K562 (cell line): ENCODE results near the gene SLC34A1. TPM values are rescaled to one million over a fixed set of nuclear protein-coding genes. Genes with fewer than 3 reads are reported as not detected.
A peak's percentile ranks its signal among the peaks of the same experiment; 100 is the strongest.

Source experiments
- ASH1L ChIP-seq: fragments of 450-650 bp; IDR thresholded peaks from 2 replicates; pipeline ENCODE4 v1.6.1; 2018; ENCODE audit warnings: borderline replicate concordance, mild to moderate bottlenecking, low read depth; ENCODE audit not compliant: partially characterized antibody
- ATF1 ChIP-seq, 2 experiments: fragments of 450-650 bp in 1 of 2; IDR thresholded peaks; 2 replicates each; pipeline ENCODE4 v1.6.1; 2016; ENCODE audit warnings: missing compliant biosample characterization in 1 of 2, missing genetic modification characterization in 1 of 2
- ATF4 ChIP-seq: fragments of 450-650 bp; formaldehyde crosslinking; IDR thresholded peaks from 2 replicates; pipeline ENCODE4 v1.4.0; 2022; ENCODE audit warnings: mild to moderate bottlenecking, moderate library complexity
- BDP1 ChIP-seq: IDR thresholded peaks from 3 replicates; pipeline ENCODE4 v1.6.1; 2011; ENCODE audit not compliant: insufficient read length, insufficient read depth
- EP300 ChIP-seq: IDR thresholded peaks from 2 replicates; pipeline ENCODE4 v1.6.1; 2012; ENCODE audit warnings: low read length, improper control_type of control experiment
- FOXP4 ChIP-seq: sonication (generic); formaldehyde crosslinking; IDR thresholded peaks from 2 replicates; pipeline ENCODE4 v1.8.0; 2022; ENCODE audit warnings: mild to moderate bottlenecking, missing genetic modification reagents, borderline replicate concordance
- ILK ChIP-seq: fragments of 450-650 bp; IDR thresholded peaks from 2 replicates; pipeline ENCODE4 v1.6.1; 2016; ENCODE audit warnings: missing genetic modification characterization, low read depth, mild to moderate bottlenecking, missing compliant biosample characterization, moderate library complexity, borderline replicate concordance
- MBD2 ChIP-seq: sonication (generic); IDR thresholded peaks from 2 replicates; pipeline ENCODE4 v1.6.1; 2016; ENCODE audit warnings: low read depth, borderline replicate concordance
- NCOA4 ChIP-seq: fragments of 450-650 bp; IDR thresholded peaks from 2 replicates; pipeline ENCODE4 v1.6.1; 2018; ENCODE audit warnings: mild to moderate bottlenecking; ENCODE audit not compliant: partially characterized antibody
- NFATC3 ChIP-seq: fragments of 450-650 bp; IDR thresholded peaks from 2 replicates; pipeline ENCODE4 v1.6.1; 2017; ENCODE audit warnings: mild to moderate bottlenecking
- NR2C1 ChIP-seq, 2 experiments: fragments of 450-650 bp; IDR thresholded peaks; 2 replicates each; pipeline ENCODE4 v1.6.1; 2017; ENCODE audit warnings: mild to moderate bottlenecking in 2 of 2, antibody characterized with exemption in 1 of 2, inconsistent platforms in 1 of 2, missing compliant biosample characterization in 1 of 2, missing genetic modification characterization in 1 of 2
- PML ChIP-seq: IDR thresholded peaks from 2 replicates; pipeline ENCODE4 v1.6.1; 2012; ENCODE audit warnings: low read length, inconsistent platforms
- RB1 ChIP-seq: fragments of 450-650 bp; IDR thresholded peaks from 2 replicates; pipeline ENCODE4 v1.6.1; 2017; ENCODE audit warnings: low read depth, mild to moderate bottlenecking
- RBFOX2 ChIP-seq: fragments of 200-400 bp; formaldehyde crosslinking; IDR thresholded peaks from 2 replicates; pipeline ENCODE4 v1.6.1; 2017; ENCODE audit warnings: low read depth, mild to moderate bottlenecking, low read length, moderate library complexity
- SIN3A ChIP-seq, 2 experiments: fragments of 150-350 bp in 1 of 2; IDR thresholded peaks; 2 replicates each; pipeline ENCODE4 v1.6.1; 2011 to 2016; ENCODE audit warnings: borderline replicate concordance in 2 of 2, low read depth in 2 of 2, low read length in 2 of 2, mild to moderate bottlenecking in 2 of 2, moderate library complexity in 2 of 2; ENCODE audit not compliant: control insufficient read depth in 1 of 2
- SRSF3 ChIP-seq: fragments of 200-400 bp; formaldehyde crosslinking; IDR thresholded peaks from 2 replicates; pipeline ENCODE4 v1.6.1; 2016; ENCODE audit warnings: mild to moderate bottlenecking, low read length, moderate library complexity; ENCODE audit not compliant: insufficient read depth
- SUPT5H ChIP-seq: fragments of 450-650 bp; IDR thresholded peaks from 2 replicates; pipeline ENCODE4 v1.6.1; 2016
- TFAP4 ChIP-seq: sonication (generic); formaldehyde crosslinking; IDR thresholded peaks from 2 replicates; pipeline ENCODE4 v1.8.0; 2022; ENCODE audit warnings: missing genetic modification reagents, mild to moderate bottlenecking, moderate library complexity, borderline replicate concordance
- ZNF184 ChIP-seq: sonication (generic); formaldehyde crosslinking; IDR thresholded peaks from 2 replicates; pipeline ENCODE4 v1.5.0; 2020; ENCODE audit warnings: missing genetic modification reagents
- ZNF445 ChIP-seq: fragments of 250-450 bp; sonication (Bioruptor Pico); IDR thresholded peaks from 2 replicates; pipeline ENCODE4 v1.4.0; 2020; ENCODE audit warnings: low read depth, mild to moderate bottlenecking, moderate library complexity
- ZNF75A ChIP-seq: fragments of 450-650 bp; formaldehyde crosslinking; IDR thresholded peaks from 2 replicates; pipeline ENCODE4 v1.4.0; 2020; ENCODE audit warnings: mild to moderate bottlenecking
- ZNF764 ChIP-seq: fragments of 250-450 bp; sonication (Bioruptor Pico); IDR thresholded peaks from 2 replicates; pipeline ENCODE4 v1.4.0; 2020; ENCODE audit warnings: low read depth, mild to moderate bottlenecking, moderate library complexity
- polyA plus RNA-seq, 8 experiments: library from polyadenylated mRNA; depleted of rRNA in 4 of 8; stranded (reverse) in 5 of 8; unstranded in 3 of 8; fragments of >200 nt; fragmentation: Nextera tagmentation in 2 of 8; fragmentation: Illumina TruSeq in 1 of 8; extraction: Ambion mirVana in 2 of 8; extraction: Trizol in 1 of 8; gene quantifications; 2 replicates each; pipeline versions ENCODE4 v1.2.1 to v1.2.3, GENCODE V29; 2011 to 2014; ENCODE audit warnings: inconsistent platforms in 1 of 8, missing spikeins in 1 of 8
- total RNA-seq, 7 experiments: library from RNA; depleted of rRNA in 6 of 7; stranded (reverse); fragments of >200 nt in 6 of 7; fragmentation: Illumina TruSeq in 2 of 7; extraction: Trizol in 2 of 7; gene quantifications; 2 replicates each; pipeline versions ENCODE4 v1.2.1 to v1.2.3, GENCODE V29; 2011 to 2021; ENCODE audit warnings: low replicate concordance in 1 of 7
- TF ChIP-seq, protein P1 (sequence below): fragments of 200-800 bp; sonication (Bioruptor generic); IDR thresholded peaks from 2 replicates; pipeline ENCODE4 v1.6.1; 2017; ENCODE audit warnings: missing genetic modification characterization, missing compliant biosample characterization

SLC34A1 gene
- total and polyA plus RNA-seq, 9 of the 15 experiments (the other 6 are each of a cell fraction or from before 2014, with no cell fraction given) = not detected

DNA sequence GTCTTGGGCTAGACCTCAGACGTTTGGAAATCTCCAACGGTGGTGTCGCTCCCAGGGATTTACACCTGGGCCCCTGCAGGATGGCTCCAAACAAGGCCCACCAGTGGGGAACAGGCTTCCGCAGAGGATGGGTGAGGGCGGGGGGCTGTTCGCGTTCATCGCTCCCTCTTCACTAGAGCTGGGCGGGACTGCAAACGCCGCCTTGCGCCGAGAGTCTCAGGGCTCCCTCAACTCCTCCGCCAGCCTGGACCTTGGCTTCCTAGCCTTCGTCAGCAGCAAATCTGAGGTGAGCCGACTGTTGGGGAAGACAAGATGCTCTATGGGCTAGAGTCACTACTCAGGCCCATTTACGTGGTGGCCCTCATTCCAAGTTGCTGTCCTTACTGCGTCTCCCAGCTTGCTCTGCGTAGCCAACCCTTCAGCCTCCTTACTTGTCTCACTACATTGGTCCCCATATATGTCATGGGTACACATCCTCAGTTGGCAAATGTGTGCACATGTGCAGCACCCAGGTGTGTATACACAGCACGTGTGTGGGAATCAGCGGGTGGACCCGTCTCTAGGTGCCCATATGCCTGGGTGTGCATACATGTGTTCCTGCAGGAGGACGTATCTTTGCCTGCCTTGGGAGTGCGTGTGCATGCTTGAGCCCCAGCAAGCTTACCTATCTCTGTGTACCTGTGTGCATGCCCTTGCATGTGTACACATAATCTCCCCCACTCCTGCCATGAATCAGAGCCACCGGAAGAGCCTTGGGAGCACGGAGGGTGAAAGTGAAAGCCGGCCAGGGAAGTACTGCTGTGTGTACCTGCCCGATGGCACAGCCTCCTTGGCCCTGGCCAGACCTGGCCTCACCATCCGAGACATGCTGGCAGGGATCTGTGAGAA is 16.0 kb upstream of the SLC34A1 start (continued):
- TF ChIP-seq ILK (tag) (no peak), RB1 (no peak), ASH1L (no peak), MBD2 (no peak), ZNF184 (no peak), BDP1 (no peak), TFAP4 (CRISPR knock-in tag) (no peak), ATF4 (CRISPR knock-in tag) (no peak), ZNF75A (CRISPR knock-in tag) (no peak), EP300 (no peak), NCOA4 (no peak), ZNF764 (CRISPR knock-in tag) (no peak), PML (no peak), SUPT5H (no peak), ATF1 (CRISPR knock-in tag; IDR thresholded peaks at IDR 0.05) (no peak), ATF1 (tag; IDR thresholded peaks at IDR 0.05) (peak; percentile 4; the same call in 1 of the 2 replicates), SRSF3 (no peak), ZNF445 (CRISPR knock-in tag) (no peak), RBFOX2 (no peak), NFATC3 (no peak), NR2C1 (IDR thresholded peaks at IDR 0.05) (no peak), NR2C1 (tag; IDR thresholded peaks at IDR 0.05) (no peak), FOXP4 (no peak), SIN3A (IDR thresholded peaks at IDR 0.05; ENCODE audit: borderline replicate concordance in 2 of 2, control insufficient read depth in 1 of 2, low read depth in 2 of 2, low read length in 2 of 2) (no peak)
- TF ChIP-seq, protein P1, sequence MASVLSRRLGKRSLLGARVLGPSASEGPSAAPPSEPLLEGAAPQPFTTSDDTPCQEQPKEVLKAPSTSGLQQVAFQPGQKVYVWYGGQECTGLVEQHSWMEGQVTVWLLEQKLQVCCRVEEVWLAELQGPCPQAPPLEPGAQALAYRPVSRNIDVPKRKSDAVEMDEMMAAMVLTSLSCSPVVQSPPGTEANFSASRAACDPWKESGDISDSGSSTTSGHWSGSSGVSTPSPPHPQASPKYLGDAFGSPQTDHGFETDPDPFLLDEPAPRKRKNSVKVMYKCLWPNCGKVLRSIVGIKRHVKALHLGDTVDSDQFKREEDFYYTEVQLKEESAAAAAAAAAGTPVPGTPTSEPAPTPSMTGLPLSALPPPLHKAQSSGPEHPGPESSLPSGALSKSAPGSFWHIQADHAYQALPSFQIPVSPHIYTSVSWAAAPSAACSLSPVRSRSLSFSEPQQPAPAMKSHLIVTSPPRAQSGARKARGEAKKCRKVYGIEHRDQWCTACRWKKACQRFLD (CRISPR knock-in tag) = no peak
